Aorta (tissue), 5 donors: ENCODE data around the gene DNMBP. TPM values are rescaled to one million over a fixed set of nuclear protein-coding genes. Genes with fewer than 3 reads are reported as not detected.
"Not testable (repeated sequence)": the region's sequence is repeated elsewhere in the genome, so short reads cannot be mapped to it uniquely, and the experiment has no call there.

Source experiments
- ATAC-seq: fragments of 200-7000 bp; cut with Tn5 transposase; one replicate; pipeline ENCODE4 v1.9.1; 2022; ENCODE audit warnings: moderate library complexity; ENCODE audit not compliant: low FRiP score
- DNase-seq, 2 donors: peaks; one replicate each; pipeline ENCODE4 v3.0.0-alpha.2; 2020
- H3K27ac ChIP-seq, 2 donors: one replicate each; pipeline ENCODE4 v1.5.1; 2013; ENCODE audit warnings: low read length in 2 of 2, mild to moderate bottlenecking in 2 of 2, moderate library complexity in 2 of 2, control low read depth in 1 of 2, inconsistent platforms in 1 of 2, low read depth in 1 of 2
- H3K27me3 ChIP-seq, 2 donors: one replicate each; pipeline ENCODE4 v1.6.1; 2013; ENCODE audit warnings: control low read depth in 1 of 2, low read length in 1 of 2, mild to moderate bottlenecking in 1 of 2, moderate library complexity in 1 of 2; ENCODE audit not compliant: insufficient read depth in 2 of 2, control insufficient read depth in 1 of 2
- H3K36me3 ChIP-seq, 2 donors: one replicate each; pipeline ENCODE4 v1.6.1; 2013; ENCODE audit warnings: control low read depth in 1 of 2, low read length in 1 of 2, mild to moderate bottlenecking in 1 of 2; ENCODE audit not compliant: insufficient read depth in 2 of 2, control insufficient read depth in 1 of 2
- H3K4me1 ChIP-seq, 2 donors: one replicate each; pipeline ENCODE4 v1.6.1; 2013; ENCODE audit warnings: low read length in 2 of 2, control low read depth in 1 of 2, mild to moderate bottlenecking in 1 of 2, moderate library complexity in 1 of 2; ENCODE audit not compliant: insufficient read depth in 2 of 2, control insufficient read depth in 1 of 2
- H3K4me3 ChIP-seq, 2 donors: one replicate each; pipeline ENCODE4 v1.5.1; 2013; ENCODE audit warnings: low read length in 2 of 2, control low read depth in 1 of 2, mild to moderate bottlenecking in 1 of 2
- H3K9me3 ChIP-seq: one replicate; pipeline ENCODE4 v1.6.1; 2013; ENCODE audit warnings: mild to moderate bottlenecking, low read length; ENCODE audit not compliant: control insufficient read depth
- WGBS, 2 donors: extraction: QIAGEN DNeasy Blood & Tissue Kit; methylation state at CpG; one replicate each; pipeline ENCODE4 v1.1.7; 2013; 5-methylcytosine and 5-hydroxymethylcytosine counted together
- intact Hi-C, 2 donors: fragments of 100-400 bp; cut with DNase I; formaldehyde crosslinking; loops; one replicate each; pipeline versions ENCODE4 v1.14.2 to v1.15.0; 2022
- polyA plus RNA-seq, 2 donors: library from polyadenylated mRNA; stranded (reverse); fragments of 200-250 nt; gene quantifications; one replicate each; pipeline ENCODE4 v1.2.3, GENCODE V29; 2013
- total RNA-seq, 2 donors: library from RNA; stranded (reverse); fragmentation: NEBNext Ultra II Directional; extraction: Animal tissue kit (Norgen Biotek cat#: 25700); gene quantifications; one replicate each; pipeline ENCODE4 v1.2.1, GENCODE V29; 2021
- donor health status: healthy with polysubstance abuse.
- donor health status: Bipolar disorder and iron deficiency.
- donor health status: DM: no; HTN: no; CAD: no.
- donor health status: DM: no; HTN: no; CAD: no.
- donor health status: DM: yes; HTN: yes; CAD: no.

The DNMBP gene
- total and polyA plus RNA-seq, 4 donors = 5.5 to 23.9 (median 11.1) TPM

DNA sequence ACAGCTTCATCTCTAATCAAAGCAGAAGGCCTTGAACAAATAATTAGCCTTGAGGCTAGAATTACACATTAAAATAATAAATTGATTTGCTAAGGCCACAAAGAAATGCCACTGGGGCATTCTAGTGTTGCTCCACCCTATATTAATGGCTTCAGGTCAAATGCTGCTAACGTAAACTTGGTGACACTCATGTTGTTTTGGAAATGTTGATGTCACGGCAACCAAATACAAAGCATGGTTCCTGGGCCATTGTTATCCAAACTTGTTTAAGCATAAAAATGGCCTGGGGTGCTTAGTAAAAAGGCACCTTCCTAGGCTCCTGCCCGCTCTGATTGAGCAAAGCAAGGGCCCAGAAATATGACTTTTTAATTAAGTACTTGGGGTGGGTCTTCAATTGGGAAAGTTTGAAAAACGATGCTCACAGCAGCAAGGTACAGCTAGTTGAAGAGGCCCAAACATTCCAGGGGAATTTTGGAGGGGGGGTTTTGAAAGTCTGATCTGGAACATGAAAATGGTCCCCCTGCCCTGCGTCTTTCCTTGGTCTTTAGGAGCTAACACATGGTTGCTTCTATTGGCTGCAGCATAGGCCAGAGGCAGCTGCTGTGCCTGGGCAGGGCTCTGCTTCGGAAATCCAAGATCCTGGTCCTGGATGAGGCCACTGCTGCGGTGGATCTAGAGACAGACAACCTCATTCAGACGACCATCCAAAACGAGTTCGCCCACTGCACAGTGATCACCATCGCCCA lies 159.6 kb downstream of the DNMBP start:
- H3K4me3 ChIP-seq = no peak overlapping the region
- 63 to 73% methylated on average over 11 of the region's 11 CpGs for WGBS, 2 donors
- ATAC-seq = no peak
- H3K9me3 ChIP-seq = no peaks in the 10 kb centered on the region
- H3K4me1 ChIP-seq = no peaks in the 10 kb centered on the region
- H3K27ac ChIP-seq = no peak overlapping the region
- H3K27me3 ChIP-seq = no peaks in the 10 kb centered on the region
- intact Hi-C loops = no loop called here
- no peaks in the 10 kb centered on the region for H3K36me3 ChIP-seq
- no peak for DNase-seq

DNA sequence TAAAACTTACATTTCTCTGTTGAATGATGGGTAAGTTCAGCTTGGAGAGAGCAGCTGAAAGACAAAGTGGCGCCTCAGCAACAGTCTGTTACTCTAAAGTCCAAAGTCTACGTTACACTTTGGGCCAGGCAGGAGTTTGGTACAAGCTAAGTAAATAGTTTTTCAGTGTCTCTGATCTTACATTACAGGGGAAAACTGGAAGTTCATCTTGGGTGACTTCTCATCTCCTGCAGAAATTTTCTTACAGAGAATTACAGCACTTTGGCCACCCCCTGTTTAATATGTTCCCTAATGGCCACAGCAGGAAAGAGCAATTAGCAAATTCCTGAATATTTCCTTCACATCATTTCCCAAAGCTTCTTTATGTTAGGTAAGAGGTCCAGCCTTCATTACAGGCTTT lies 160.2 kb downstream of the DNMBP start:
- no peaks in the 10 kb centered on the region for H3K36me3 ChIP-seq
- 94 to 96% methylated on average over 2 of the region's 2 CpGs for WGBS, 2 donors
- intact Hi-C loops = loop anchor here in 1 of 2 donors (5.0 kb wide), 1 partner anchor 198 kb away; no protein-coding TSS in a partner anchor
- H3K4me3 ChIP-seq = no peak overlapping the region
- H3K27ac ChIP-seq = no peak overlapping the region
- H3K9me3 ChIP-seq = no peaks in the 10 kb centered on the region
- ATAC-seq (no peak), DNase-seq (no peak)
- H3K4me1 ChIP-seq = no peaks in the 10 kb centered on the region
- H3K27me3 ChIP-seq = no peaks in the 10 kb centered on the region

DNA sequence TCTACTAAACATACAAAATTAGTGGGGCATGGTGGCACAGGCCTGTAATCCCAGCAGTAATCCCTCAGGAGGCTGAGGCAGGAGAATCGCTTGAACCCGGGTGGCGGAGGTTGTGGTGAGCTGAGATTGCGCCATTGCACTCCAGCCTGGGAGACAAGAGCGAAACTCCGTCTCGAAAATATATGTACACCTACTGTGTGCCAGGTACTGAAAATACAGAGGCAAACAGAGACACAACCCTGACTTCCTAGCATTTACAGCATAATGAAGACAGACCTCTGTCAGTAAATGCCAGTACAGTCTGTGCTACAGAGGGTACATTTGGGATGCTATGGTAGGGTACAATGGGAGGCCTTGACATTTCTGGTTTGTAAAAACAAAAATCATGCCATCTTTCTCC lies 160.7 kb downstream of the DNMBP start:
- Histone ChIP-seq H3K9me3 (no peaks in the 10 kb centered on the region), H3K4me1 (no peaks in the 10 kb centered on the region), H3K27ac (no peak overlapping the region), H3K27me3 (no peaks in the 10 kb centered on the region), H3K36me3 (no peaks in the 10 kb centered on the region), H3K4me3 (no peak overlapping the region)
- intact Hi-C loops = loop anchor here in 1 of 2 donors (5.0 kb wide), 1 partner anchor 198 kb away; no protein-coding TSS in a partner anchor
- DNase-seq (no peak), ATAC-seq (no peak)
- WGBS, 2 donors = 82 to 93% methylated on average over 7 of the region's 7 CpGs

DNA sequence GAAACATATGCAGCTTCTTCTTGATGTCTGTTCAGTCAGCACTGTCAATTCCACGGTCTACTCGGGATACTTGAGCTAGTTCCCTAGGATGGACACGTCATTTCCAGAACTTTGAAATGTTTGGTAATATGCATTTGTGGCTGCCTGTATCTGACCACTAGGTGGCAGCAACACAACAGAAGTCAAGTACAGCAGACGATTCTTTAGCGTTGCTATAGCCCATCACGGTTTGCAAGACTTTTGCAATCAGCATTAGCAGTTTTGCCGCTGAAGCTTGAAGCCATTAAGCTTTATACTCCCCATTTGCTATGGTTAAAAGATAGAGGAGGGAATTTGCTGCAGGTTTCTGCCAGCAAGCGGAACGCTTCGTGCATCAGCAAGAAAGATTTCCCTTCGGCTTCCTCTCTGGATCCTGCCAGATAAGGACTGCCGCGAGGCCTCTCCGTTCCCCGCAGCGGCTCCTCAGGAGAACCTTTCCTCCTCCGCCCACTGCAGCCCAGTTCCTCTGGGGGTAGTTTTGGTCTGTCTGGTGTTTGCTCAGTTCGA lies 163.8 kb downstream of the DNMBP start:
- Histone ChIP-seq H3K27me3 (no peaks in the 10 kb centered on the region), H3K27ac (no peak overlapping the region), H3K9me3 (no peaks in the 10 kb centered on the region), H3K36me3 (no peaks in the 10 kb centered on the region), H3K4me1 (no peaks in the 10 kb centered on the region), H3K4me3 (no peak overlapping the region)
- 0 to 1% methylated on average over 18 of the region's 18 CpGs for WGBS, 2 donors
- intact Hi-C loops = loop anchor here (1.0 to 5.0 kb wide), 2 partner anchors 201 kb away; no protein-coding TSS in a partner anchor
- ATAC-seq (peak; percentile 91), DNase-seq (peak in 1 of 2 donors; percentile 78)

DNA sequence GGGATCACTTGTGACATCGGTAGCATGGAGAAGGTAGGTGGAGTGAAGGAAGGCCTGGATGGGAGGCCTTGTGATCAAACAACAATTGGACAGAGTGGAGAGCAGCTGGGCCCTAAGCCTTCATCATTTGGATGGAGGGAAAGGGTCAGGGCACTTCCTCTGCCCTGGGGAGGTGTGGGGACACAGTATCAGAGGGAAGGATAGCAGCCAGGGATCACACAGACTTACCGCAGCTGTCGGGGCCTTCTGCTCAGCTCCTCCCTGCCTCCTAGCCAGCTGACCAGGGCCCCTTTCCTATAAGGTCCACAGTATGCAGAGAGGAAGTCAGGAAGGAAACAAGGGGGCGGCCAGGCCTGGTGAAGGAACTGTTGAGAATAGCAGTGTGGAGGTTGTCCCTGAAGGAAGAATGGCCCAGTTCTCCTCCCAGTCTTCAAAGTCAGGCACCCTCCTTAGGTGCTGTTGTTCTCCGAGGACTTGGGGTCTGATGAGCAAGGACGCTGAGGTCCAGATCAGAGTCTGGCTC lies 165.3 kb downstream of the DNMBP start:
- intact Hi-C loops = no loop called here
- ATAC-seq = no peak

DNA sequence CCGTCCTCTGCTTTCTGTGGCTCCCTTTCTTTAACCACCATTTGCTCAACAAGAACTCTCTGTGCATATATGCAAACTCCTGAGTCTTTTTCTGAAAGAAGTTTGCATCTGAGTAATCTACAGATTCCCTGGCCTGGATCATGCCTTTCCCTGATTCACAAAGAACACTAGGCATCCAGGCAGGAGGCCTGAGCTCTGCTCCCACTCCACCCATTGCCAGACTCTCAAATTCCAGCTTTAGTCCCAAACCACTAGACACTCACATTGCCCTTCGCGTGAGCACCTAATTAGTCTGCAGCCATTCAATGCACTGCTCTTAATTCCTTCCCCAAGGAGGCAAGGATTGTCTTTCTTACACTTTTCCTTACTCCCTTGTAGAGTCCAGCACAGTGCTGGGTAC lies 166.4 kb downstream of the DNMBP start:
- no peak overlapping the region for H3K4me3 ChIP-seq
- peak; percentile 24 for ATAC-seq
- H3K36me3 ChIP-seq = no peaks in the 10 kb centered on the region
- no peaks in the 10 kb centered on the region for H3K27me3 ChIP-seq
- intact Hi-C loops = no loop called here
- 82 to 87% methylated on average over 3 of the region's 3 CpGs for WGBS, 2 donors
- no peak overlapping the region for H3K27ac ChIP-seq
- H3K9me3 ChIP-seq = no peaks in the 10 kb centered on the region
- DNase-seq = no peak
- no peaks in the 10 kb centered on the region for H3K4me1 ChIP-seq

More for the DNA sequence above, 165.3 kb downstream of the DNMBP start:
- DNase-seq = no peak
- H3K9me3 ChIP-seq = no peaks in the 10 kb centered on the region
- H3K4me1 ChIP-seq = no peaks in the 10 kb centered on the region
- 86 to 90% methylated on average over 6 of the region's 6 CpGs for WGBS, 2 donors
- H3K27ac ChIP-seq = no peak overlapping the region
- H3K27me3 ChIP-seq = no peaks in the 10 kb centered on the region
- no peak overlapping the region for H3K4me3 ChIP-seq
- no peaks in the 10 kb centered on the region for H3K36me3 ChIP-seq

DNA sequence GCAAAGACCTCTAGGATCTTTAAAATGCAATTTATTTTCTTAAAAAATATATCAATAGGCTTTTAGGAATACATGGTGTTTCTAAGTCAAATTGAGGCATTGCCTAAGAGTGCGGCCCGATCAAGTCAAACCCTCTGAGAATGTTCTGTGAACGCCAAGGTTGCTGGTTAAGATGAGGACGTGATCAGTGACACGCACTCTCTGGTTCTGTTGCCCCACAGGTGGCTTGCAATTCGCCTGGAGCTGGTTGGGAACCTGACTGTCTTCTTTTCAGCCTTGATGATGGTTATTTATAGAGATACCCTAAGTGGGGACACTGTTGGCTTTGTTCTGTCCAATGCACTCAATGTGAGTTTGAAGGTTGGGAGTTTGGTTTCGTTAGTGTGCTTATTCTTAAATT lies 168.0 kb downstream of the DNMBP start:
- ATAC-seq (no peak), DNase-seq (no peak)
- H3K27ac ChIP-seq = no peak overlapping the region
- no peaks in the 10 kb centered on the region for H3K9me3 ChIP-seq
- H3K4me1 ChIP-seq = no peaks in the 10 kb centered on the region
- H3K36me3 ChIP-seq = no peaks in the 10 kb centered on the region
- WGBS, 2 donors = 85 to 86% methylated on average over 7 of the region's 7 CpGs
- H3K27me3 ChIP-seq = no peaks in the 10 kb centered on the region
- H3K4me3 ChIP-seq = no peak overlapping the region
- intact Hi-C loops = no loop called here

DNA sequence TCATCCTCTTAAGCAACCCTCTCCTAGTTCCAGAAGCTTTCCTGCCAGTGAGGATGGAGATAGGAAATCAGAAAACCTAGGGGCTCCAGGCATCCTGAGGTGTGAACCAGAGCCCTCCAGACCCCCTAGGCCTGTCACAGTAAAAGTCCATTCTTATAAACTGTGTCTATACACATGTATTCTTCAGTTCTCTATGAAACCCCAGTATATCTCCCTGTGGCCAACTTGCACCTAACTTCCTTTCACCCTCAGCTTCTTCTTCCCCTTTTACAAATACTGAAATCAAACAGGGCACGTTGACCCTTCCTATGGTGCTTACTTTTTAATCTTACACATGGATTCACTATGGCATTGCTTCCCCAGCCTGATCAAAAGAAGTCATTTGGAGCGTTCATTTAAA lies 168.9 kb downstream of the DNMBP start:
- intact Hi-C loops, H3K36me3 ChIP-seq, H3K27me3 ChIP-seq, H3K27ac ChIP-seq, H3K4me1 ChIP-seq, ATAC-seq, DNase-seq, H3K4me3 ChIP-seq, H3K9me3 ChIP-seq: not testable (repeated sequence)
- 78 to 86% methylated on average over 2 of the region's 2 CpGs for WGBS, 2 donors

DNA sequence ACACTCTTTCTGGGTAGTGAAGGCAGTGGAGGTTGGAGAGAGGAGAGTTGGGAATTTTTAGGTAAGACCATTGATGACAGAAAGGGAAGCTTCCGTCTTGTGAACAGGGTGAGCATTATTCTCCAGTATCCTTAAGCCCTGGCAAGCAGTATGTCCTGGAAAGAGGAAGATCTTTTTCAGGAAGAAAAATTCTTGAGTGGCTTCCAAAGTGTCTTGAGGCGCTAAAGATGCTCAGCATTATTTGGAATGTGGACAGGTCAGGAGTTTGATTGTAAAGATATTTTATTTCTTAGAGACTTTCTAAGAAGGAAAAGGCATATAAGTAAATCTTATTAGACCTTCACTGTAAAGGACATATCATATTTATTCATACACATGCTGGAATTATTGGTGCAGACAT lies 173.0 kb downstream of the DNMBP start:
- no peaks in the 10 kb centered on the region for H3K9me3 ChIP-seq
- intact Hi-C loops = no loop called here
- no peaks in the 10 kb centered on the region for H3K4me1 ChIP-seq
- no peak overlapping the region for H3K27ac ChIP-seq
- no peak for ATAC-seq
- H3K4me3 ChIP-seq = no peak overlapping the region
- H3K27me3 ChIP-seq = no peaks in the 10 kb centered on the region
- no peak for DNase-seq
- H3K36me3 ChIP-seq = no peaks in the 10 kb centered on the region
- 79 to 86% methylated on average over 2 of the region's 2 CpGs for WGBS, 2 donors
